Muscle layer of duodenum (tissue), 2 donors: ENCODE data around the gene CABLES2.

Source experiments
- H3K27ac ChIP-seq: one replicate; pipeline ENCODE4 v1.7.0; 2013; ENCODE audit warnings: mild to moderate bottlenecking, low read length
- H3K27me3 ChIP-seq: one replicate; pipeline ENCODE4 v1.7.0; 2013; ENCODE audit warnings: low read depth, mild to moderate bottlenecking, control low read depth, low read length
- H3K36me3 ChIP-seq, 2 donors: one replicate each; pipeline ENCODE4 v1.7.0; 2013; ENCODE audit warnings: low read length in 2 of 2, control low read depth in 1 of 2, mild to moderate bottlenecking in 1 of 2; ENCODE audit not compliant: insufficient read depth in 2 of 2, control insufficient read depth in 1 of 2
- H3K4me1 ChIP-seq, 2 donors: one replicate each; pipeline ENCODE4 v1.7.0; 2013; ENCODE audit warnings: low read length in 2 of 2, mild to moderate bottlenecking in 2 of 2, control low read depth in 1 of 2, moderate library complexity in 1 of 2; ENCODE audit not compliant: insufficient read depth in 2 of 2, control insufficient read depth in 1 of 2
- H3K4me3 ChIP-seq, 2 donors: one replicate each; pipeline ENCODE4 v1.7.0; 2013; ENCODE audit warnings: low read length in 2 of 2, low read depth in 1 of 2, mild to moderate bottlenecking in 1 of 2
- H3K9me3 ChIP-seq, 2 donors: one replicate each; pipeline ENCODE4 v1.7.0; 2013; ENCODE audit warnings: low read length in 2 of 2, control low read depth in 1 of 2, mild to moderate bottlenecking in 1 of 2; ENCODE audit not compliant: control insufficient read depth in 1 of 2
- donor health status: healthy.

Gene CABLES2

DNA sequence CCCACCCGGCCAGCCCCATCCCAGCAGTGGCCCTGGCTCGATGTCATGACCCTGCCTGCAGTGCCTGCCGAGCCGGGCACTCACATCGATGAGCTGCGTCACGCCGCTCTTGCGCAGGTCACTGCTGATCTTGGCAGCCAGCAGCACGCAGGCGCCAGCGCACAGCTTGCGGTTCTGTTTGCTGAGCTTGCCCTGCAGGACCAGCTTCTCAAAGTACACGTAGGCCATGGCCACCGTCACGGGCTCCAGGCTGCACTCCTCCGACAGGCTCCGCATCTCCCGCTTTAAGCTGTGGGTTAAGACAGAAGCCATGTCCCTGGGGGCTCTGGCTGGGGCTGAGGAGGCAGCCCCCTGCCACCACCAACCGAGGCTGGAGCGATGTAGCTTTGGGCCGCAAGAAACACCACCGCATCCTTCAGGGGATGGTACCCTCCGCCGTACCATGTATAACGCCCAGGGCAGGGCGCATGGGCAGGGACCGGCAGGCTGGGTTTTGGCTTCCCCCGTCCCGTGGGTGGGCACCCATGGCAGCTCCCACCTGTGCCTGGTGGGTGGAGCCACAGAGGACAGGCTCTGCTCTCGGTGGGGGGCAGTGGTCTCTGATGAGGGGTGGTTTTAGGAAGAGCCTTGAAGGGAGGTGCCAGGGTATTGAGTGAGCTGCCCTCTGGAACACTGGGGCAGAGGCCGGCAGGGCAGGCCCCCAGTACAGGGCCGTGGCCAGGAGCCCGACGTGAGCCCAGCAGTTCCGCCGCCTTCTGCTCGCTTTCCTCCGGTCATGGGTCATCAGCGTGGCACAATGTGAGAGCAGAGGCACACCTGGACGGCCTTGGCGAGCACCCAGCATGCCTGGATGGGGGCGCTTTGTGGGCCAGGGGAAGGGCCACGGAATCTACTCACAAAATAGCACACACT is 15.7 kb downstream of the CABLES2 start:
- Histone ChIP-seq H3K4me3 (no peak overlapping the region), H3K9me3 (no peaks in the 10 kb centered on the region), H3K27me3 (no peaks in the 10 kb centered on the region), H3K36me3 (peaks cover 29 to 46% of the 10 kb centered on the region in 2 donors), H3K4me1 (peaks cover 0 to 13% of the 10 kb centered on the region in 2 donors), H3K27ac (no peak overlapping the region)

DNA sequence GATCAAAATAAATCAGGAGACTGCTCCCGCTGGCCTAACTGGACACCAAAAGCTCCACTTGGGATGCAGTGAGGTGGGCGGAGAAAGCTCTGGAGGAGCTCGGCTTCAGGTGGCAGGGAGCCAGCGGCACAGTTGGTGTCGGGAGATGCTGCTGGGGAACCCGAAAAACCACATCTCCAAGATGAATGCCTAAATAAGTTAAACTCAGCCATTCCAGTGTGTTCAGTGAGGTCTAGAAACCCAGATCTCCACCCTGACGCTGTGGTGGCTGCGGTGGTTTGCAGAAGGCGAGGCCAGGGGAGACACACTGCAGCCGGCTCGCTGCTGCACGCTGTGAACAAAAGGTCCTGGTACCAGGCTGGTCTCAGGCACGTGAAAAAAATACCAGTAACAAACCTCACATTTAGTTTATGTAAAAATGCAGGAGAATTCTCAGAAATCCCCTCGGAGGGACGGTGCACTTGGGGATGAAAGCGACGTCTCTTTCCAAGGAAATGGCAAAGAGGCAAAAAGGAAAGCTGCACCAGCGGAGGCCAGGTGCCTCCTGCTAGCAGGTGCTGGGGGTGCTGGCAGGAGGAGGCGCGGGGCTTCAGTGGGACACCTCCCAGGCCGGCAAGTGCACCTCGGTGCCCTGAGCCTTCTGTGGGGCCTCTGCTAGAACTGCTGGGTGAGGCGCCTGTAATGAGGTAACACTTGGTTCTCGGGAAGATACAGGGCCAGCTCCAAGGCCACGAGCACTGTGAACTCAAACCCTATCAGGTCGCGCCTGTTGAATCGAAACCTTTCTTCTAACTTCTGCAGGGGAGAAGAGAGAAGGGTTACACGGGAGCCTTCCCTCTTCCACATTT is 16.5 kb downstream of the CABLES2 start:
- no peaks in the 10 kb centered on the region for H3K27me3 ChIP-seq
- H3K36me3 ChIP-seq, result peaks cover 29 to 43% of the 10 kb centered on the region in 2 donors
- H3K27ac ChIP-seq, result no peak overlapping the region
- H3K4me3 ChIP-seq, result no peak overlapping the region
- H3K9me3 ChIP-seq, result no peaks in the 10 kb centered on the region
- peaks cover under 1 to 20% of the 10 kb centered on the region in 2 donors for H3K4me1 ChIP-seq

DNA sequence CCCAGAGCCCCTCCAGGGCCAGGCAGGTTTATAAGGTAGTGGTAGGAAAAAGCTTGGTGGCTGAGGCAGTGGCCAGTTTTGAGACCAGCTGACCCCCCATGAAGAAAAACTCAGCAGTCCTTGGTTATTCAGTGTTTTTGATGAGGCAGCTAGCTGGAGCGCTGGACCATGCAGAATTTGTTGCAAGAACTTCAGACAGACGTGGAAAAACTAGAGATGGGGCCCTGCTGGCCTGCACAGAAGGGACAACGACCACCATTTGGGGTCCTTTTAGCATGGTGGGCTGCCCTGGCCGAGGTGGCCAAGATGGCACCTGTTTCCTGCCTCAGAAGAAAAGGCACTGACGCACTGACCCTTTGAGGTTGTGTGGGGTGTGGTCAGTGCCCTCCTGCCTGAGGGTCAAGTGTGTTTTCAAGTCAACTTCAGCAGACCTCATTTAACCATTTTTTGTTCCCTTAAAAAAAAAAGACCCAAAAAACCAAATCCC is 17.4 kb downstream of the CABLES2 start:
- Histone ChIP-seq H3K36me3 (peaks cover 29 to 38% of the 10 kb centered on the region in 2 donors), H3K9me3 (no peaks in the 10 kb centered on the region), H3K27ac (no peak overlapping the region)

DNA sequence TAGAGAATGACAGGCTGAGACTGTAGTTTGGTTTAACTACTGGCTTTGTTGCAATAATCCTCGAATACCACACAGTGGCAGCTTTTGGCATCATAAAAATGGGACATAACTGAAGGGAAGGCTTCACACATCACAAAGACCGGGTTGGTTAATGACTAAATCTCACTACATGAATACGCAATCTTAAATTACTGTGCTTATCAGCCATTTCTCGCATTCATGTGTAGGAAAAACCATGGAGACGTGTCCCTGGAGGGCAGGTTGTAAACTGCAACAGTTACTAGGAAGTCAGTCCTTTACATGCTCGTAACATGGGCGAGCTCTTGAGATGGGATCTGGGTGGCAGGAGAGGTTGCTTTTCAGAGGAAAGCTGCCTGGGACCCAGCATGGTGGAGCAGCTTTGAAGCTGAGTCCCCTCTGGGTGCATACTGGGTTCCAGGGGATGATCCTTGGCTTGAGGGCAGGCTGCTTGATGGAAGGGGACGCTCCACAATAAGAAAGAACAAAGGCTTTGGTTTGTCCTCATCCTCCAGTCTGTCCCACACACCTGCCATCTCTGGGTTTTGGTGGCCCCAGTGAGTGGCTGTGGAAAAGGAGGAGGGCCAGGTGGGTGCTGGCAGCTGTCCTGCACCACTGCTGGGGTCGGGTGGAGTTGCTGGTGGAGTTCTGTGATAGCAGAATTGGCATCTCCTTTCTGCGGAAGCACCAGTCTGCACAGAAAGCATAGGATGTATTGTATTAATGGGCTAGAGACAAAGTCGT is 18.1 kb downstream of the CABLES2 start:
- H3K4me1 ChIP-seq, result peaks cover 4 to 26% of the 10 kb centered on the region in 2 donors

More for the DNA sequence above, 17.4 kb downstream of the CABLES2 start:
- H3K4me3 ChIP-seq, result no peak overlapping the region
- peaks cover 4 to 26% of the 10 kb centered on the region in 2 donors for H3K4me1 ChIP-seq
- H3K27me3 ChIP-seq, result no peaks in the 10 kb centered on the region

DNA sequence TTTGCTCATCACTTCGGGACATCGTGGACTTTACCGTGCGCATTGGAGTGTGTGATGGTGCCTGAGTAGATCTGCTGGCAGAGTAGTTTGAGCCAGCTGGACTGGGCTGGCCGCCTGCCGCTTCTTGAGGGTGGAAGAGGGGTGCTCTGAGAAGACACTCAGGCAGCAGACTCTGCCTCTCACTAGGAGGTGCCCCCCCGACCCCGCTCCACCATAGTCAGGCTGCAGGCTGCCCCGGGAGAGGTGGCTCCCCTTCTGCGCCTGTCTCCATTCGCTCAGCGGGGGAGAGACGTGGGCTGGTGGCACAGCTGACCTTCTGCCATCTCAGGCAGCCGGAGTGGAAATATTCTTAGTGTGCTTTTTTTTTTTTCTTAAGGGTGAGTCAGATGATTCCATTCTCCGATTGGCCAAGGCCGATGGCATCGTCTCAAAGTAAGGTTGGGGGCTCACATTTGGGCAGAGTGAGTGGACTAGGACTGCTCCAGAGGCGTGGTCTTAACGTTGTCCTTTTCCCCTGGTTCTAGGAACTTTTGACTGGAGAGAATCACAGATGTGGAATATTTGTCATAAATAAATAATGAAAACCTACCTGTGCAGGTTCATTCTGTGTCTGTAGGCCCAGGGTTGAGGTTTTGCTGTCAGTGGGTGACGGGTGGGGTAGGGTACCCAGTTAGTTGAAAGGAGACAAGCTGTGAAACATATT is 19.0 kb downstream of the CABLES2 start:
- H3K27ac ChIP-seq, result peak overlapping the region; percentile 72

More for the DNA sequence above, 18.1 kb downstream of the CABLES2 start:
- Histone ChIP-seq H3K36me3 (peaks cover 29 to 32% of the 10 kb centered on the region in 2 donors), H3K27ac (no peak overlapping the region), H3K4me3 (no peak overlapping the region), H3K9me3 (no peaks in the 10 kb centered on the region), H3K27me3 (no peaks in the 10 kb centered on the region)

DNA sequence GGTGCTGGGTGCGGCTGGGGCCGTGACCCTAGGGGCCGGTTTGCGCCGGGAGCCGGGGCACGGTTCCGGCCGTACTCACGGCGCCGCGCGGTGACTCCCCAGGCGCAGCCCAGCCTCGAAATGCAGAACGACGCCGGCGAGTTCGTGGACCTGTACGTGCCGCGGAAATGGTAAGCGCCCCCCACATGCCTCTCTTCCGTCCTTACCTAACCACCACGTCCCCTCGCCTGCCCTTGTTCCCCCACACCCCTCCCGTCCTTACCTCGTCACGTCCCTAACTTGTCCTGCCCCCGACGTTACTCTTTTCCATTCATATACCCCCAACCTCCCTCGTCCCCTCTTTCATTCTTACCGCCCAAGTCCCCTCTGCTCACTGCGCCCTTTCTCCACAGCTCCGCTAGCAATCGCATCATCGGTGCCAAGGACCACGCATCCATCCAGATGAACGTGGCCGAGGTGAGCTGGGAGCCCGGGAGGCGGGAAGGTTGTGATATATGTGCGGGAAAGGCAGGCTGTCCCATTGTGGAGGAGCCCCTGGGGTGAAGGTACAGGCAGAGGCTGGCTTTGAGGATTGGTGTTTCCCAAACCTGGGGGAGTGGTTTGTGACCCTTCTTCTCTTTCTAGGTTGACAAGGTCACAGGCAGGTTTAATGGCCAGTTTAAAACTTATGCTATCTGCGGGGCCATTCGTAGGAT is 19.7 kb downstream of the CABLES2 start:
- Histone ChIP-seq H3K27me3 (no peaks in the 10 kb centered on the region), H3K4me3 (peak overlapping the region; percentile 93 to 97), H3K27ac (peak overlapping the region; percentile 72), H3K36me3 (peaks cover 20% of the 10 kb centered on the region in 2 donors), H3K4me1 (peaks cover 4 to 29% of the 10 kb centered on the region in 2 donors), H3K9me3 (no peaks in the 10 kb centered on the region)

More for the DNA sequence above, 19.0 kb downstream of the CABLES2 start:
- peaks cover 22 to 27% of the 10 kb centered on the region in 2 donors for H3K36me3 ChIP-seq
- peaks cover 4 to 26% of the 10 kb centered on the region in 2 donors for H3K4me1 ChIP-seq
- no peaks in the 10 kb centered on the region for H3K9me3 ChIP-seq
- H3K4me3 ChIP-seq, result peak overlapping the region; percentile 93 to 97
- H3K27me3 ChIP-seq, result no peaks in the 10 kb centered on the region

DNA sequence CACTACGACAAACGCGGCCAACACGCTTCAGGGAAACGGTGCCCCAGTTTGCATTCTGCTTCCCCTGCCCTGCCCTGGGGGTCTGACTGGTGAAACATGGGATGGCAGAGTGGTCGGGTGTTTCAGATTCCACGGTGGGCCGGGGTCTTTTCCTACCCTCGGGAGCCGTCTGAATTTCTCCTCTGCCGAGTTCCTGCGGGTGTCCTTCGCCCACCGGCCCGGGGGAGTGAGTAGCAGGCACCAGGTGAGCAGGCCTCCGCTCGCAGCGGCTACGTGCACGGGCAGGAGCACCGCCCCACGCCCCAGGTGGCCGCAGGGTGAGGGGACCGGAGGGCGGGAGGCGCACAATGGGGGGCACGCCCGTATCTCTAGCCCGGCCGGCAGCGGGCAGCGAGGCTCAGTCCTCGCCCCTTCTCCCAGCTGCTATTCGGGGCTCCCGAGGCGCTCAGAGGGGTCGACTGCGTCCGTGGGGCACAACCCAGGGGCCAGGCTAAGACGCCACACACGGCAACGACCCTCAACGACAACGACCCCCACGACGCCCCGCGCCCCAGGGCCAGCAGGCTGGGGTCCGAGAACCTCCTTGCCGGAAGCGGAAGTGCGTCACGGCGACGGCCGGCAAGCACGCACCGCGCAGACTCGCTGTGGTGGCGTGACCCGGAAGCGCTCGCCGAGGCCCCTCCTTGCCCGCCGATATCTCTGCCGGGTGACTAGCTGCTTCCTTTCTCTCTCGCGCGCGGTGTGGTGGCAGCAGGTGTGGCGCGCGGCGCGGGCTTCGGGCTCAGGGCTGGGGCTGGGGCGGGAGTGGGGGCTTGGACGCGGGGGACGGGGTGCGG is 20.5 kb downstream of the CABLES2 start, which contains the start of gene RPS21:
Gene RPS21, plus strand, starts transcription at position 721 of the 836 bp plus-strand sequence. CDS start 236 bp downstream, outside the sequence.
- Histone ChIP-seq H3K27ac (peak within 1 kb of the TSS; percentile 72), H3K36me3 (peaks cover 17 to 25% of the 10 kb centered on the region in 2 donors), H3K27me3 (no peaks in the 10 kb centered on the region), H3K4me3 (peak within 1 kb of the TSS; percentile 93 to 97), H3K9me3 (no peaks in the 10 kb centered on the region), H3K4me1 (peaks cover 4 to 30% of the 10 kb centered on the region in 2 donors)

DNA sequence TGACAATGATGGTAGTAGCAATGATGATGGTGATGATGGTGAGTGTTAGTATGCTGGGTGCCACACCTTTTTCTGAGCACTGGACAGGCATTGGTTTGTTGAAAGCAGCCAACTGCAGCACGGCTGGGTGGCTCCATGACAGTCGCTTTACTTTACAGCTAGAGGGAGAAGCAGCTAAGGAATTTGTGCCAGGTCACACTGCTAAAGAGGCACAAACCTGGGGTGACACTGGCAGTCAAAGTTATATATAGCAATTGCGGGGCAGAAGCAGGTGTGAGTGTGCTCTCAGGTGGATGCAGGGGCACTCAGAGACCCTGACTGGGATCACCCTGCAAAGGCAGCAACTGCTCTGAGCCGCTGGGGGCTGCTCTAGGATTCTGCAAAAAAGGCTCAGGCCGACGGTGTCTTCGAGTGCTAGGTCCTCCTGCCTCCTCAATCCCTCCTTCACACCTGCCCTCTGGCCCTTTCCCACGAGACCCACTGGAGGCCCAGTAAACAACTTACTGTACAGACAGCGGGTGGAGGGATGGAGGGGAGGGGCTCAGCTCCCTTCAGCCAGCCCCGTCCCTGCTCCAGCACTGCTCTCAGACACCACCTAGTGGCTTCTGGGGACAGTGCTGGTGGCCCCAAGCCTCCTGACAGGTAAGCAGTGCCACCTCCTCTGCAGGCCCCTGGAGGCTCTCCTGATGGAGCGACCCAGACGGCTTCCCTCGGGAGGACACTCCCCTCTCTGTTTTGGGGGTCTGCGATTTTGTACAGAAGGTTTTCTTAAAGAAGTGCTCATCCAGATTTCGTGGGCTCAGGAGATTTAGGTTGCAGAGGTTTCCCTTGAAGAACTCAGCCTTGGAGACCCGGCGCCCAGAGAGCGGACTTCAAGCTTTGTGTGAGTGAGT is 24.5 kb downstream of the CABLES2 start:
- Histone ChIP-seq H3K27me3 (no peaks in the 10 kb centered on the region), H3K4me1 (peaks cover 4 to 31% of the 10 kb centered on the region in 2 donors), H3K4me3 (no peak overlapping the region), H3K9me3 (no peaks in the 10 kb centered on the region), H3K27ac (no peak overlapping the region), H3K36me3 (peaks cover 0 to 5% of the 10 kb centered on the region in 2 donors)
